Renal cortical epithelial cell (primary cell): Measurements from ENCODE around the gene TNRC6C. TPM values are rescaled to one million over a fixed set of nuclear protein-coding genes. Genes with fewer than 3 reads are reported as not detected.
"Not testable (repeated sequence)": the region's sequence is repeated elsewhere in the genome, so short reads cannot be mapped to it uniquely, and the experiment has no call there.

Experiments used
- DNase-seq: peaks from one replicate; pipeline ENCODE4 v3.0.0-alpha.2; 2011; ENCODE audit warnings: low read depth
- total RNA-seq: library from RNA; depleted of rRNA; stranded (reverse); fragments of >200 nt; gene quantifications from 2 replicates; pipeline ENCODE4 v1.2.3, GENCODE V29; 2014

The TNRC6C gene
- total RNA-seq, 1 donor from 2014 or later: 2.3 TPM

DNA sequence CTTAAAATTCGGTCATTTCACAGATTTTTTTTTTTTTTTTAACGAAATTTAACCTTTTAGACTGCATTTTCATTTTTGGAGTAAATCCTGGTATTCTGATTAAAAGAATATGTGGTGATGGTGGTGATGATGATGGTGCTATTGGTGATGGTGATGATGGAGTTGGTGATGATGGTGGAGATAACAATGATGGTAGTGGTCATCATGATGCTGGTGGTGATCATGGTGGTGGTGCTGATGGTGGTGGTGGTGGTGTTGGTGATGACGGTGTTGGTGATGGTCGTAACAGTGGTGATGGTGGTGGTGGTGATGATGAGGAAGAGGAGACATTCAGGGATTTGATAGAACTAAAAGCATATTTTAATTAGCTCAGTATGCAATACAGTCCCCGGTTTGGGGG, 84.0 kb downstream of the TNRC6C start:
- DNase-seq: no peak

DNA sequence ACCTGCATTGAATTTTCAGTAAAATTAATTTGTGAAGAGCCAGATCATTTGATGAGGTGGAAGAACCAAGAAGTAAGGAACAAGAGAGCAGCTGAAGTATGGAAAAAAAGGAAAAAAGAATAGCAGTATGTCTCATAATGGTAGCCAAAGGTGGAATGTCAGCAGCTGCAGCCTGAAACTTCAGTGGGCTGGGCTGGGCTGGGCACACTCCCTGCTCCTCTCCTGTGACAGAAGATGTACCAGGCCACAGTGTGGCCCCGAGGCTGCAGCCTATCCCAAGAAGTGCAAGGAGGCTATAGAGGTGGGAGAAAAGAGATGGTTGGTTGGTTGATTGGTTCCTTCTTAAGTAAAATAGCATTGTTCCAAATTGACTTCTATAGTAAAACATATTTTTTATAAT, 84.5 kb downstream of the TNRC6C start:
- DNase-seq: no peak

DNA sequence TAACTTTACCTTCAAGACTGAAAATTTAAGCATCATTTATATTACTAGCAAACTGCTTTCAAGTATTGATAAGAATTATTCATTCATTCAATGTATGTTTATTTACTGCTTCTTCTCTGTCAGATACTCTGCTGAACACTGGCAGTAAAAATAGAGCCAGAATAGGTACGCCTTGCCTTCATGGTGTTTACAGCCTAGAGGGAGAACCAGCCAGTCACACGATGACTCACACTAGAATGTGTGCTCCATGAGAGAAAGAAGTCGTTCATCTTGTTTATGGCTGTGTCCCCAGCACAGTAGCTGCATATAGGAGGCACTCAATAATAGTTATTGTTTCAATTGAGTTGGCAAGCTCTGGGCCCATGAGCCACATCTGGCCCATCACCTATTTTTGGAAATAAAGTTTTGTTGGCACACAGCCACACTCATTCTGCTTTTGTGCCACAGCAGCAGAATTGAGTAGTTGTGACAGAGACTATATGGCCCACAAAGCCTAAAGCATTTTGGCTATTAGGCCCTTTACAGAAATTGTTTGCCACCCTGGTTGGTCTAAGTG, 85.9 kb downstream of the TNRC6C start:
- DNase-seq: no peak

DNA sequence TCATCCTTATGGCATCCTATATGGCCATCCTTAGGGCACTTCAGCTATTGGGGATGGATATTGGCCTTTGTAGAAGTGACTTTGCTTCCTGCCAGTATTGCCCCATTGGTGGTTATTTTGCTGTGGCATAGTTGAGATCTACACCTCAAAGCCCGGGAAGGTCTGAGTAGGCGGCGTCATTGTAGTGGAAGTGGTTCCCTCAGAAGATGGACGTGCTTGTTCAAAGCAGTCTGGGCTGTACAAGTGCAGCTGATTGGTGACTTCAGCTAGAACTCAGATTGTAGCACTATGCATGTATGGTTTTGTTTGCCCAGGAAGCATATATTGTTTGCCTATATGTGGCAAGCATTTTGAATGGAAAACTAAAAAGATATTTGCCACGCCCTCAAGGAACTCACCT, 86.8 kb downstream of the TNRC6C start:
- DNase-seq: no peak

DNA sequence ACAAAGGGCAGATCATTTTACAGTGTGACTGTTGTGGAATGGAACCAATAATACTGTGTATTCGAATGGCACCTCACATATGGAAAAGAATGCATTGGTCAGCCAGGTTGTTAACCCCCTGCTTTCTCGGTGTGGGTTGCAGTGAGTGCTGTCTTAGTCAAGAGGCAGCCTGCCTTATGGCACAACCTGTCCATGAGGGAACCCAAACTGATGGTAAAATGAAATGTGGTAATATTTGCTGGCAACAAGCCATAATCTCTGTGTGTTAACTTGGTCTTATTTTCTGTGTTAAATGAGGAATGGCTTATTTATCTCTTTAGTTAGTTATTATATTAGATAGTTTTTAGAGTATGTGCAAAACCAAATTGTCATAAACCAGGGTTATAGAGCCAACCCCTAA, 88.4 kb downstream of the TNRC6C start:
- no peak for DNase-seq

DNA sequence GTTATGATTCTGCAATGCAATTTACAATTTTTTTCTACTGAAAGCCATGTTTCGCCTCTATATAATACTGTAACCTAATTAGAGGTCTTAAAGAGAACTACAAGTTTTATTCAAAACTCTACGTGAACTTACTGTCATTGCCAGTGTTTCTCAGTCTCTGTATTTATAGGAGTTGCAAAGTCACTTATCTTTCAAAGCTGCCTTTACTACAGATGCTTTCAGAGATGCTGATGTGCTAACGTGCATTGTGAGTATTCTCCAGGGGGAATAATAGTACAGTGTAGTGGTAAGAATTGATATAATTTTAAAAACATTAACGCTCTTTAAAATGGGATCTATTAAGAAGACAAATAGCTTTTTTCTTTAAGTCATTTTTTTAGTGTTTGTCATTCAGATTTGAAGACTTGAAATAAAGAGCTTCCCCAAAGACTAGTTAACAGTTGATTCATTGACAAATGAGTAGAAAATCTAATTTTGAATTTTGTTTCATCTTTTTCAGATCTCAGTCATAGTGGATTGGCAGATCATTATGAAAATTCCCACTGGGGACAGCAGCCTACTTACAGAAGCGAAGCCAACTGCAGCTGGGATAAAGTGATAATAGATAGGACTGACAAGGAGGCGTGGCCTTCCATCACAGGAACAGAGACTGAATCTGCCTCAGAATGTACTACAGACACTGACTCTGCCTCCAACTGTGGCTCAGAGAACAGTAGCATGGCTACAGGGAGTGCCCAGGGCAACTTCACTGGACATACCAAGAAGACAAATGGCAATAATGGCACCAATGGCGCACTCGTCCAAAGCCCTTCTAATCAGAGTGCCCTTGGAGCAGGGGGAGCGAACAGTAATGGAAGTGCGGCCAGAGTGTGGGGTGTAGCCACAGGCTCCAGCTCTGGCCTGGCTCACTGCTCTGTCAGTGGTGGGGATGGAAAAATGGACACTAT, 90.1 kb downstream of the TNRC6C start:
- no peak for DNase-seq

DNA sequence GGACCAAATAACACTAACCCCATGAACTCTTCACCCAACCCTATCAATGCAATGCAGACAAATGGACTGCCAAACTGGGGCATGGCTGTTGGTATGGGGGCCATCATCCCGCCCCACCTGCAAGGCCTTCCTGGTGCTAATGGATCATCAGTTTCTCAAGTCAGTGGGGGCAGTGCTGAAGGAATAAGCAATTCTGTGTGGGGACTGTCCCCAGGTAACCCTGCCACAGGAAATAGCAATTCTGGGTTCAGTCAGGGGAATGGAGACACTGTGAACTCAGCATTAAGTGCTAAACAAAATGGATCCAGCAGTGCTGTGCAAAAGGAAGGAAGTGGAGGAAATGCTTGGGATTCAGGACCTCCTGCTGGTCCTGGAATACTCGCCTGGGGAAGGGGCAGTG, 91.1 kb downstream of the TNRC6C start:
- DNase-seq: no peak

DNA sequence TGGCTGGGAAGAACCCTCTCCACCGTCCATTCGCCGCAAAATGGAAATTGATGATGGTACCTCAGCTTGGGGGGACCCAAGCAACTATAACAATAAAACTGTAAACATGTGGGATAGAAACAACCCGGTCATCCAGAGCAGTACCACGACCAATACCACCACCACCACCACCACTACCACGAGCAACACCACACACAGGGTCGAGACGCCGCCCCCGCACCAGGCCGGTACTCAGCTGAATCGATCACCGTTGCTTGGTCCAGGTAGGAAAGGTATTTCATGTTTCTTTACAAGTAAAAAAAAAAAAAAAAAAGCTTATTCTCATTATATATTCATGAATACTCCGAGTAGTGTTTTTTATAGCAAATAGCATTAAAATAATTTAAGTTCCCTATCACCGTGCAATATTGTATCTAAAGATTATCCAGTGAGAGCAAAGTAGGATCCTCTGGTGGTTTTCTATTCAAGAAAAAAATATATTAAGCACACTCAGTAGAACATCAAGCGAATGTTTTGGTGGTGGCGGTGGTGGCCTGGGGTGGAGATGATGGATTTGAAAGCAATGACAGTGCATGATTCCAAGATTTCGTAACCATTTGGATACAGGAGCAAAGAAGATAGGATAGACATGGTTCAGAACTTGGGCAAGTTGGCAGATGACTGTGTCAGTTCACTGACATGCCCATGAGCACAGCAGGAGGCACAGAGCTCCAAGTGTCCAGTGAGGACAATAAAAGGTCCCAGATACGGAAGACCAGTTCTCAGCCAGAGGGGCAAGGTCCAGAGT, 92.9 kb downstream of the TNRC6C start:
- no peak for DNase-seq

DNA sequence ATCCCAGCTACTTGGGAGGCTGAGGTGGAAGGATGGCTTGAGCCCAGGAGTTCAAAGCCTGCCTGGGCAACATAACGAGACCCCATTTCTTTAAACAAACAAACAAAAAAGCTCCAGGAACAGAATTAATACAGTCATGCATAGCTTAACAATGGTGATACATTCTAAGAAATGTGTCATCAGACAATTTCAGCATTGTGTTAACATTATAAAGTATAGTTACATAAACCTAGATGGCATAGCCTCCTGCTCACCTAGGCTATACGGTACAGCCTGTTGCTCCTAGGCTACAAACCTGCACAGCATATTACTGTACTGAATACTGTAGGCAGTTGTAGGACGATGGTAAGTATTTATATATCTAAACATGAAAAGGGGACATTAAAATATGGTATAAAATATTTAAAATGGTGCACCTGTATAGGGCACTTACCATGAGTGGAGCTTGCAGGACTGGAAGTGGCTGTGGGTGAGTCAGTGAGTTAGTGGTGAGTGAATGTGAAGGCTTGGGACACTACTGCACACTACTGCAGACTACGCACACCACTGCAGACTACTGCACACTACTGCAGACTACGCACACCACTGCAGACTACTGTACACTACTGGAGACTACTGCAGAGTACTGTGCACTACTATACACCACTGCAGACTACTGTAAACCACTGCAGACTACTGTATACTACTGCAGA, 95.4 kb downstream of the TNRC6C start:
- no peak for DNase-seq

DNA sequence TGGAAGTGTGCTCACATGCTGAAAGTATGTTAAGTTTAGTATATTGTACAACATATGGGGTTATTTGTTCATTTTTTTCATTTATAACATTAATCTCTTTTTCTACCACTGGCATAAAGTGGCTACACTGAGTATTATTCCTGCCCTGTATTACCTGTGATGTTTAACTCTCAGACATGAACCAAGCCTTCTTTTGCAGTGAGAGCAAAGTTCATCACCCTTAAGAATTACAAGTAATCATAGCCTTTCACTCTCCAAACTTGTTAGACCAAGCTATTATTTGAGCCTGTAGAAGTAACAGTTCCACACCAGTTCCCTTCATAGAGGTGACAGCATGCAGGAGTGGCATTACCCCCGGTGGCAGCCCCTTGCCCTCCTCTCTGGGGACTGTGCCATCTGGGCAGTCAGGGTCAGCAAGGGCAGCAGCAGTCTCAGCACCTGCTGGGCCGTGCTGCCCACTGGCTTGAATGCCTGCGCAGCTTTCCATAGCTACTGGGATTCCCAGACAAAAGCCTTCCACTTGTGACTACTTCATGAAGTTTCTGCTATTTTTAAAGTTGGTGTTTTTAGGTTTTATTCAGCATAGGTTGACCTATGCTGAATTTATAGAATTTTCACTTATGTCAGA, 98.7 kb downstream of the TNRC6C start:
- DNase-seq: no peak

DNA sequence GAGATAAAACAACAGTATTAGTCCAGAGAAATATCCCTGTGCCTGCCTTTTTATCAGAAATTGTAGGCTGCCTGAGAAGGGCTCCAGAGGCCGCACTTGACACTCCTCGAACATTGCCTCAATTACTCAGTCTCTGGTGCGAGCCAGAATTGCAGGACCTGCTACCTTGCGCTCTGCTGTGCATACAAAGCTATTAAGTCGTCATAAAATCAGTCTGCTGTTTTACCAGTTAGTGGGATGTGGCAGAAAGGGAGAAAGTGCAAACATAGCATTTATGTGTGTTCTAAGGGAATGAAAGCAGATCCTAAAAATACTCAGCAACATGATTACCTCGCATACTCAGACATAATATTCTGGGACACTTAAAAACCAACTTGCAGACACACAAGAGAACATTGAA, 99.5 kb downstream of the TNRC6C start:
- DNase-seq: no peak

DNA sequence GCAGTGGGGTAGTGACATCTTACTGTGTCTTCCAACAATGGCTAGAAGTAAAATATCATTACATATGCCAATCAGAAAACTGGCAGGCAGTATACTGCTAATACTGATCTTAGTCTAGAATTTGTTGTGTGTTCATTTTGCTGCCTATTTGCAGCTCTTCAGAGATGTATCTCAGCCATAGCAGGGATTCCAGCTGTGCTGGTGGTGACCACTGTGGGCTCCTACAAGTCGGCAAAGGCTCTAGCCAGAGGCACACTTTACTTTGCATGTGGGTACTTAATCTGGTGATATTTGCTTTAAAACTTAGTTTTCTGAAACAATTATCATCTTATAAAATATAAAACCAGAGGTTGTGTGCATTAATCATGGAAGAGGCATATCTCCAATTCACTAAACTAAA, 100.1 kb downstream of the TNRC6C start:
- no peak for DNase-seq

DNA sequence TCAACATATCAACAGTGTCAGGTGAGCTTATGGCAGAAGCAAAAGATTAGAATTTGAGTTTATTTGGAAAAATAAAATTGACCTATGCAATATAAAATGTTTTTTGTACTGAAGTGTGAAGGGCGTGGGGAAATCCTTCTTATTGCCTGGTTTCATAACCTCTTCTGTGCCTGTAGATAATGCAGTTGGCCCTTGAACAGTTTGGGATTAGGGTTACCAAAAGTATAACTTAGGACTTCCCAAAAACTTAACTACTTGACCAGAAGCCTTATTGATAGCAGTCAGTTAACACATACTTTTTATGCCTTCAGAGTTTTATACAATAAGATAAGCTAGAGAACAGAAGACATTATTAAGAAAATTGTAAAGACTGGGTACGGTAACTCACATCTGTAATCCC, 104.1 kb downstream of the TNRC6C start:
- no peak for DNase-seq

DNA sequence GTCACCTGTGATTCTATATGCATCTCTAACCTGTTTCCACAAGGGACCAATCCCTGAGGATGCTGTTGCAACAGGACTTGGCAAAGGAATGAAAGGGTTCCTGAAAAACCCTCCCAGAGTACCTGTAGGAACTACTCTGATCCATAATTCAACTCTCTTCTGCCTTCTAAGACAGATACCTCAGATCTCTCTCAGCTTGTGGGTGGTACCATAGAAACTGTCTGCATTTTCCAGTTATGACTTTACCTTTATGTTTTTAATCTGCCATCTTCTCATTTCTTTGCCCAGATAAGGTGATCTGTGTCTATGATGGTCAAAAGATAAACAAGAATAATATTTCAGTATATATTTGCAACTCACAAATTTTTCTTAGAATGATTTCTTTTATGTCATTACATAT, 105.0 kb downstream of the TNRC6C start:
- no peak for DNase-seq

DNA sequence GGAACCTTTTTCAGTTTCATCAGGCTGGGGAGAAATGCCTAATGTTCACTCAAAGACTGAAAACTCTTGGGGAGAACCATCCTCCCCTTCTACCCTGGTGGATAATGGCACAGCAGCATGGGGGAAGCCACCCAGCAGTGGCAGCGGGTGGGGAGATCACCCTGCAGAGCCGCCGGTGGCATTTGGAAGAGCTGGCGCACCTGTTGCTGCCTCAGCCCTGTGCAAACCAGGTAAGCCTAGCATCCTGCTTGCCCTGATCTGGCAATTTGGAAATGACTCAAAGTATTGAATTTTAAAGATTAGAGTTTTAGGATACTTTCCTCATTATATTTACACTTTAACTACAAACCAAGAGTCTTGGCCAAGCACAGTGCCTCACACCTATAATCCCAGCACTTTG, 106.2 kb downstream of the TNRC6C start:
- DNase-seq: no peak

DNA sequence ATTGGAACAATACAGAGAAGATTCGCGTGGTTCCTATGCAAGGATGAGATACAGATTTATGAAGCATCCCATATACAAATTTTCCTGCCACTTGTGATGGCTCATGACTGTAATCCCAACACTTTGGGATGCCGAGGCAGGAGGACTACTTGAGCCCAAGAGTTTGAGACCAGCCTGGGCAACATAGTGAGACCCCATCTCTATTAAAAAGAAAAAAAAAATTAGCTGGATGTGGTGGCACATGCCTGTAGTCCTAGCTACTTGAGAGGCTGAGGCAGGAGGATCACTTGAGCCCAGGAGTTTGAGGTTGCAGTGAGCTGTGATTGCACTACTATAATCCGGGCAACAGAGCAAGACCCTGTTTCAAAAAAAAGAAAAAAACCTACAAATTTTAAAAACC, 108.5 kb downstream of the TNRC6C start:
- DNase-seq: not testable (repeated sequence)

DNA sequence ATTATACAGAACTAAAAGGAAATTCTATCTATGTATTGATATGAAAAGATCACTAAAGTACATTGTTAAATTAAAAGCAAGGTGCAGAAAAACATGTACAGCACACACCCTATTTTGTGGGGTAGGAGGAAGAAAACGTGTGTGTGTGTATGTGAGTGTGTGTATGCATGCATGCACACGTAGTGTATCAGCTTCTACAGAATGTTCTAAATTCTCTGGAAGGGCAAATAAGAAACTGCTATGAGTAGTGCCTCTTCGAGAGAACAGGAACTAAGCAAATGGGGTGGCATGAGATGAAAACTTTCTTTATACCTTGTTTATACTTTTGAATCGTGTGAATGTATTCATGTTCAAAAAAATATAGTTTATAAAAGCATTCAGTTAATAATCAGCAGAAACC, 111.2 kb downstream of the TNRC6C start:
- DNase-seq: no peak

DNA sequence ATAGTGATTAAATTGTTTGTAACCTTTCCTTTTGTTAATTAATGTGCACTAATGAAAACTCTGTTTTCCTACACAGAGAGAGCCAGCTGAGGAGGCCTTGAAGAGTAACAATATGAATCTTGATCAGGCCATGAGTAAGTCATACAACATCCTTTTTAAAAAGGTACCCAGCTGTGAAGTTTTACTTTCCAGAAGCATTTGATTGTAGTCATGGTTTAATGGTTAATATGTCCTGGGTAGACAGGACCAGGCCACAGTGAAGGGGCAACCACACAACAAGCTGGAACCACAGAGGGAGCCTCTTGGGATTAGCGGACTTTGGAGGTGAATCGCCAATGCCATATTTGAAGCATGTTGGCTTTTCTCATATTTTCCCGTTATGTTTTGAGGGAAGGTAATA, 114.5 kb downstream of the TNRC6C start:
- DNase-seq: peak; percentile 67

DNA sequence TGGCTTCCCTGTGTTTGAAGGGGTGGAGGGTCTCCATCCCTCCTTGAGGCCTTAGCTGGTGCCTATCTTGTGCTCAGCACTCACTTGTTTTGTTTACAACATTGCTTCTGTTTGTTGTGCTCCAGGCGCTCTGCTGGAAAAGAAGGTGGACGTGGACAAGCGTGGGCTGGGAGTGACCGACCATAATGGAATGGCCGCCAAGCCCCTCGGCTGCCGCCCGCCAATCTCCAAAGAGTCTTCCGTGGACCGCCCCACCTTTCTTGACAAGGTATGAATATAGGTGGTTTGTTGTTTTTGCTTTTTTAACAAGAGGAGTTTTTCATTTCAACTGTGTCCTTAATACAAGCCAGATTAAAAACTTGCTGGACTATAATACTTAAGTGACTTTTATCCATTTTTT, 116.5 kb downstream of the TNRC6C start:
- DNase-seq: no peak

DNA sequence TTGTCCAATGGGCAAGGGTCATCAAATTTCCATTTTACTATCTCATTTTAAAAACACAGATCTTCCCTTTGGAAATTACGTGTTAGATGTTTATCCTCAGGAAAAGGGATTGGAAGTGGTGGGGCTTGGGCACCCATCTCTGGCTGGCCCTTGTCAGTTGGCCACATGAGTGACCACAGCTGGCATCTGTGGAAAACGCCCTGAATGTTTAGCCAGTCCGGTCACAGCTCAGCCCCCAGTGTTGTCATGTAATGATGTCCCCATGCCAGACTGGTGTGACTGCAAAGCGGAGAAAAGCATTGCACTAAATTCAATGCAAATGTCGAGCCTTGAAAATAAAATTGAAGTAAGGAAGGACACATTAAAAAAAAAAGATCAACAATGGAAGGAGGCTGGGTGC, 117.0 kb downstream of the TNRC6C start:
- no peak for DNase-seq

DNA sequence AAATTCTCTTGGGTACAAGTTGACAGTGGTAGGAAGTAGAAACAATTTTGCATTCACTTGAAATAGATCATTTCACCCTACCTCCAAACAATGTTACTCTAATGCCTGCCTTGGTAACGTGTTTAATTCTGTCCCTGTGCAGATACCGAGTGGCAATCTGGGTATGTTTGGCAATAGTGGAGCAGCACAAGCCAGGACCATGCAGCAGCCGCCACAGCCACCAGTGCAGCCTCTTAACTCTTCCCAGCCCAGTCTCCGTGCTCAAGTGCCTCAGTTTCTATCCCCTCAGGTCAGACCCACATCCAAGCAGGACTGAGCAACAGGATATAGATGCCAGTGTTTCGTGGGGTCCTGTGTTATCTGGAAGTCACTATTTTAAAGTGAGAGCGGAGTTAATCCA, 120.8 kb downstream of the TNRC6C start:
- DNase-seq: no peak

DNA sequence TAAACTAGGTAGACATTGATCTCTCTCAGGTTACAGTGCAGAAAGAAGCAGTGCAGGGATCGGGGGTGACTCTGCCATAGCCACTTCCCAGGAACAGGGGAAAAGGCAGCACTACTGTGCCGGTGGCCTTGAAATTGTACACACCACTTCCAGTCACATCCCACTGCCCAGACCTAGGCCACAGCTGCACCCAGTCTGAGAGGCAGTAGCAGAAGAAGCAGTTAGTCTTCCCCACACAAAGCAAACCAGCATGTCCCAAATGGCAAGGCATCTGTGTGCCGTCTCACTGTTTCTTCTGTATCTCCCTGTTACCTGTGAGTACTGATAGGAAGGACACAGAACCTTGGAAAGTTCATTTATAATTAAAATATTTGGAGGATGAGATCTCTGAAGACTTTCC, 123.0 kb downstream of the TNRC6C start:
- no peak for DNase-seq
